HG02852 (cell line): ENCODE data around the gene TMCC1.
"Not testable (repeated sequence)": the region's sequence is repeated elsewhere in the genome, so short reads cannot be mapped to it uniquely, and the experiment has no call there.

Experiments
- ATAC-seq: cut with Tn5 transposase; IDR thresholded peaks from one replicate; pipeline ENCODE4 v1.9.1; 2021; ENCODE audit warnings: mild to moderate bottlenecking, moderate library complexity; ENCODE audit not compliant: unreplicated experiment

TMCC1 gene

GRCh38 chr3:129777806-129778205, 115.7 kb downstream of the TMCC1 start:
- ATAC-seq, result no peak

DNA sequence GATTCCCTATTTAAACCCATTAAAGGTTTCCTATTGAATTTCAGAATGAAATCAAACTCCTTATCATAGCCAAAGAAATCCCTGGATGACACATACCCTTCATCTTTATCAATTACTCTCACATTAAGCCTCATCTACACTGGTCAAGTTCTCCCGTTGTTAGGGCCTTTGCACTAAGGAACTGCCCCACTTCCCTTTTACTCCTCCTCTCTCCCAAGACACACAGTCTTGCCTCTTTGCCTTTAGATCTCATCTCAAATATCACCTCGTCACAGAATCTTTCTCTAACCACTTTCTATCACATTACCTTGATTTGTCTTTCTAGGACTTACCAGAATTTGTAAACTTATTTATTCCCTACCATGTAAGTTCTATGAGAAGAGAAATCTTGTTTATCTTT, 117.6 kb downstream of the TMCC1 start:
- ATAC-seq, result no peak

- no peak for ATAC-seq
These were observed 119.5 kb downstream of the TMCC1 start for GRCh38 chr3:129773691-129774663.

GRCh38 chr3:129770604-129771003, 122.9 kb downstream of the TMCC1 start:
- no peak for ATAC-seq

- no peak for ATAC-seq
These were observed 123.9 kb downstream of the TMCC1 start for GRCh38 chr3:129769616-129770015.

- ATAC-seq, result no peak
These were observed 124.8 kb downstream of the TMCC1 start for GRCh38 chr3:129768728-129769127.

- ATAC-seq, result no peak
These were observed 127.4 kb downstream of the TMCC1 start for GRCh38 chr3:129766135-129766534.

DNA sequence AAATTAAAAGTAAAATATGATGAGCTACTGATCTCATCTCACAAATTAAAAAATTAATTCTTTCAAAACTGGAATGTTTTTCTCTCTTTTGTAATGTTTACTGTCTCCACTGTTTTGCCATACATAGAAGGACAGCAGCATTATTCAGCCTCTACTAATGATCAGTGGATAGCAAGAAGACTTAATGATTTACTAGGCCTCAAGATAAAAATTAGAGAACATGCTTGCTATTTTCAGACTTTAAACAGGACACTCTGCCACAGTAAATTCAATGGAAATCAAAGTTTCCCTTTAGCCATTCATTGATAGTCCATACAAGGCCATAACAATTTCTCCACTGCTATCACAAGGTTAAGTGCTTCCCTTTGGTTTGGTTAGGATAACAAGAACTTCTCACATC, 129.4 kb downstream of the TMCC1 start:
- no peak for ATAC-seq

DNA sequence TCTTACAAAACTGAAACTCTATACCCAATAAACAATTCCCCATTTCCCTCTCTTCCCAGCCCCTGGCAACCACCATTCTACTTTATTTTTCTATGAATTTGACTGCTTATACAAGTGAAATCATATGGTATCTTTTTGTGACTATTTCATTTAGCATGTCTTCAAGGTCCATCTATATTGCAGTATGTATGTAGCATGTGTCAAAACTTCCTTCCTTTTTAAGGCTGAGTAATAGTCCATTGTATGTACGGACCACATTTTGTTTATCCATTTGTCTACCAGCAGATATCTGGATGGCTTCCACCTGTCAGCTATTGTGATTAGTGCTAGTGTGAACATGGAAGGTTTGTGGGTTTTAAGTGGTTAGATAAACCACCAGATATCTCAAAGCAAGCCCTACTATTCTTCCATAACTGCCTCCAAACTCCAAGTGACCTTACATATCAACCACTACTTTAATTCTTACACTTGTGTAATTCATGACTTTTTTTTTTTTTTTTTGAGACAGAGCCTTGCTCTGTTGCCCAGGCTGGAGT, 134.7 kb downstream of the TMCC1 start:
- ATAC-seq, result no peak

DNA sequence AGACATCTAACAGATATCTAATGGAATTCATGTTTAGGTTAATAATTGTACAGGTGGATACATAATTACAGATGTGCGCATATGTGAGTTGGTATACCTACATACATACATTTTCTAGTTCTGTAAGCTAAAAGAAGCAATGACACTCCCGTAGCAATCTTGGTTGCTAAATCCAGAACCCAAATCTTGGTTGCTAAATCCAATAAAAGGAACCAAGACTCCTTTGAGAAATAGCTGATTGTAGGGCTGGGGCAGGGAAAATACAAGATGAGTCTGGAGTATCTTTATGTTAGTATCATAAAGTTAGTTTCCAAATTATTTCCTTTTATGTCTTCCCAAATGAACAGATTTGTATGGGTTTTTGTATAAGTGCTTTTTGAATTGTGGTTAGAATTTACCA, 135.2 kb downstream of the TMCC1 start:
- no peak for ATAC-seq

- no peak for ATAC-seq
These were observed 136.6 kb downstream of the TMCC1 start for GRCh38 chr3:129756871-129757270.

DNA sequence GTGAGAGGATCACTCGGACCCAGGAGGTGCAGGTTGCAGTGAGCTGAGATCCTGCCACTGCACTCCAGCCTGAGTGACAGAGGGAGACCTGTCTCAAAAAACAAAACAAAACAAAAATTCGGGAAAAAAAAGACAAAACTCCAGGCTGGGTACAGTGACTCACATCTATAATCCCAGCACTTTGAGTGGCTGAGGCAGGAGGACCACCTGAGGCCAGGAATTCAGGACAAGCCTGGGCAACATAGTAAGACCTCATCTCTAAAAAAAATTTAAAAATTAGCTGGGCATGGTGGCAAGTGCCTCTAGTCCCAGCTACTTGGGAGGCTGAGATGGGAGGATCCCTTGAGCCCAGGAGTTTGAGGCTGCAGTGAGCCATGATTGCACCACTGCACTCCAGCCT, 142.4 kb downstream of the TMCC1 start:
- ATAC-seq, result not testable (repeated sequence)

DNA sequence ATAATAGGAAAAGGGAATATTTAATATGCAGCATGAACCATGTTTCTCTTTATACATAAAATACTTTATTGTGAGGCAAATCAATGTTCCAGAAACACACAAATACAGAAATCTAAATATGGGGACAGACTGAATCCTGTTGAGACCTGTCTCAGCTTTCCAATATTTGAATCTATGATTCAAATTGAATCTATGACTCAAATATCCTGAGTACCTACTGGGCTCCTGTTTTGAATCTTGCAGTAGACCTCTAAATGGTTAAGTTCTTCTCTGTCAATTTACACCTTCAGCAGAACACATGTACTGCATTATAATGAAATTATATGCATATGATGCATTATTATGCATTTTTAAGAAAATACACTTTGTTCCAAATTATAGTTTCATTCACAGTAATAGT, 143.8 kb downstream of the TMCC1 start:
- no peak for ATAC-seq

GRCh38 chr3:129747992-129748391, 145.5 kb downstream of the TMCC1 start:
- ATAC-seq, result no peak

GRCh38 chr3:129747136-129747535, 146.4 kb downstream of the TMCC1 start:
- no peak for ATAC-seq

GRCh38 chr3:129746629-129747028, 146.9 kb downstream of the TMCC1 start:
- ATAC-seq, result no peak

DNA sequence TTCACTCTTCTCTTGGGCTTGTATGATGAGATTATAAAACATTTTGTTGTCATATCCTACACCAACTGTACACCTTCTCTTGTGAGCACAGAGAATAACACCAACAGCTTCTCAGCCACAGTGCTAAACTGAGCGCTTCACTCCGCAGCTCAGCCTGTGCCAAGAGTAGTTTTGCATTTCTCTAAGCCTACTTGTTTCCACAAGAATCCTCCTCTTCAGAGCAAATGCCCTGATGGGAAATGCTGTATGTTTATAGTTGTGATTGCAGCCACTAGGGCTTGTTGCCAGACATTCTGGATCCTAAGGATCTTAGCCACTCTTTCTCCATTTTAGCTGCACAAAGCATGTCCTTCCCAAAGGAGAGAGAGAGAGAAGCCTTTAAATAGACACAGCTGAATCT, 148.3 kb downstream of the TMCC1 start:
- ATAC-seq, result no peak

DNA sequence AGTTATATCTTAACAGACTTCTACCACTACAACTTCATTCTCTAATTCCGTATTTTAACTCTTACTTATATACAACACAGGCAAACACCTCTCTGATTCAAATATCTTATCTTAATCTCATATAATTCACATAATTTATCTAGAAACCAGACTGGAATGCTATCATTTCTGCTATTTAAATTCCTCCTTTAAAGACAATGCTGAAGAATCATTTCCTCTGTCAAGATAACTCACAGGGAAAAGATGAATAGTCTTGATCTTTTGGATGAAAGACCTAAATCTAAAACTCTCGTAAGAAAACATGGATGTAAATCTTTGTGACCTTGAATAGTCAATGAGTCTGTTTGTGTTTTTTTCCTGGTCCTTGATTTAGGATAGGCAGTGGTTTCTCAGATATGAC, 151.7 kb downstream of the TMCC1 start:
- ATAC-seq, result no peak

DNA sequence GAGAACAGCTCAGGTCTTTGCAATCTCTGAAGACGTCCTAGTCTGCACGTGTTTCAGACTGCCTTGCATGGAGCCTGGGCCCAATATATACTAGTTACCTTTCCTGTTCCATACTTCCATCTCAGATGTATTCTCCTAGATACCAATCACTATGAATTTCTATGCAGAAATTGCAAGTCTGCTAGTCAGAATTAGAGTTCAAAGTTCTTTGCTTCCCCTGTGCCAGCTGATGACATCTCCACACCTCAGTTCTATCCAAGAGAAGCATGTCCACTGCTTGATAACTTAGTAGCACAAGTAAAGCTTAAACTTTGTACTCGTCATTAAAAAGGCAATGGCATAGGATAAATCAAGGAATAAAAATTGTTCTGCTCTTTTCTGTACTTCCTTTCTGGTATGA, 153.4 kb downstream of the TMCC1 start:
- ATAC-seq, result no peak

GRCh38 chr3:129739634-129740033, 153.9 kb downstream of the TMCC1 start:
- no peak for ATAC-seq

DNA sequence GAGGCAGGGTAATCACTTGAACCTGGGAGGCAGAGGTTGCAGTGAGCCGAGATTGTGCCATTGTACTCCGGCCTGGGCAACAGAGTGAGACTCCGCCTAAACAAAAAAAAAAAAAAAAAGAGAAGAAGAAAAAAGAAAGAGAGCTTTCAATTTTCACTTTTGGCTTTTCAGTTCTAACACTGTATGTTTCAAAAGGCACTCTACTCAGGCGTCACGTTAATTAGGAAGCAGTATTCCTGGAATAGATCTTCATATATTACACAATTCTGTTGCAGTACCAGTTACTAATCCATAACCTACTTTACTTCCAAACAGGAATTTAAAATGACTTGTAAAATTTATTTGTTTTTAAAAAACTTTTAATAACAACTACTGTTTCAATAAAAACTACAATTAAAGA, 155.3 kb downstream of the TMCC1 start:
- no peak for ATAC-seq

GRCh38 chr3:129736070-129736469, 157.4 kb downstream of the TMCC1 start:
- no peak for ATAC-seq
